Measurements from ENCODE around the gene NOC3L.

The NOC3L gene

DNA sequence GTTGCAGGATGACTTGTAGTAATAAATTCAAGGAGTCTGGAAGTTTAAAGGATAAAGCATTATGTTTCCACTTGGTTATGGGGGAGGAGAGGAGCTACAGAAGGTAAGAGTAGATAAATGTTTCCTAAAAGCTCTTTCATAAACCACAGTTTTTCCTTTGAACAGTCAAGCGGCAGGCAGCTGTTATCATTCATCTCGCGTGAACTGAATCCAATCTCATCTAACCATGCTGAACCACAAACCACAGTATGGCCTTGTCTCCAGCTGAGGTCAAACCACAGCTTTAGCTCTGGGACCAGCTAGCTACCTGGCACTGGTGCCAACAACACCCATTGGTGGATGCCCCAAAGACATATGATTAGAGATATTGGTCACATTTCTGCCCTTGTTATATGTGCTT lies 63.3 kb downstream of the NOC3L start:
- DNase-seq: no peak

DNA sequence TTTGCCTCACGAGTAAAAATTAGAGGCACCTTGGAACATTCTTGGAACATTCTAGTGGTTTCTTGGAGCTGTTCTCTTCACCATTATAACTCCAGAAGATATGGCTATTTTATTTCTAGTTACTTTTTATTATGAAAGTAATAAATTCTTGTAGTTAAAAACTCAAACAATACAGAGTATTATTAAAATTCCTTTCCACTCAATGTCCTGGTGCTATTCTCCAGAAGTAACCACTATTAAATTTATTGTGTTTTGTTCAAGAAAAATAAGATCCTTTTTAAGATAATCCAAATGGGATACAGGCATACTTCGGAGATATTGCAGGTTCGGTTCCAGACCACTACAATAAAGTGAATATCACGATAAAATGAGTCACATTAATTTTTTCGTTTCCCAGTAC lies 68.6 kb downstream of the NOC3L start:
- no peak for DNase-seq

DNA sequence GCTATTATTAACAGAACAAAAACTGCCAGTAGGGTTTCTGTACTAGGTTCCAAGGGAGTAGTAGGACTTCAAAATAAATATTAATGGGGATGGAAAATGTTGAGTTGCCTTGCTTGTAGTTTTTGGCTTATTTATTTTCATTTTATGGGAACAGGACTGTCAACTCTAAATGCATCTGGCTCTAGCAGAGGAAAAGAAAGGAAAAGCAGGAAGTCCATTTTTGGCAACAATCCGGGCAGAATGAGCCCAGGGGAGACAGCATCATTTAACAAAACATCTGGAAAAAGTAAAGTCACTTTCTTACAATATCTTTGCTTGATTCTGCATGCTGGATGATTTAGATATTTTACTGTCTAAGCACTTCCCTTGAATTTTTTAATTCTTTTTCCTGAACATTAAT lies 69.4 kb downstream of the NOC3L start:
- DNase-seq: no peak

DNA sequence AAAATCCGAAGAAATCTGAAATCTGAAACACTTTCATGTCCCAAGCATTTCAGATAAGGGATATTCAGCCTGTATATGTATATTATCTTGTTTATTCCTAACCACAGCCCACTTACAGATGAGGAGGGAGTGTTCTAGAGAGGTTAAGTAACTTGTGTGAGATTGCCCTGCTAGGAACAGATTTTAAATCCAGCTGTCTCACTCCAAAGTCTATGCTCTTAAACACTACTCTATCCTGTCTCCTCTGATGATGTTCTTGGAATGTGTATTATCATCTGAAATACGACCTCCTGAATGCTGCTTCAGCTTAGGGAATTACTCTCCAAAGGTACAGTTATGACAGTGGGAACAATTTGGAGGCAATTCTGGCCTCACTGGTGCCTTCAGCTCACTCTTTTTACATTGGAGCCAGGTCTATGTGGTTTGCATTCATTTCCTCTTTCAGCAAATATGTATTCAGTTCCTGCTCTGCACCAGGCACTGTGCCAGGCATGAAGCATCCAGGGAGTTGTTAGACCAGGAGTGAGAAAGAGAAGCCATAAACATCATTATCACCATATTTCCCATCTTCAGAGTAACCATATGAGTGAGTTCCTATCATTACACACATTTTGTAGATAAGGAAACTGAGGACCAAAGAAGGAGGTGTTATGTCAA lies 70.2 kb downstream of the NOC3L start:
- no peak for DNase-seq

DNA sequence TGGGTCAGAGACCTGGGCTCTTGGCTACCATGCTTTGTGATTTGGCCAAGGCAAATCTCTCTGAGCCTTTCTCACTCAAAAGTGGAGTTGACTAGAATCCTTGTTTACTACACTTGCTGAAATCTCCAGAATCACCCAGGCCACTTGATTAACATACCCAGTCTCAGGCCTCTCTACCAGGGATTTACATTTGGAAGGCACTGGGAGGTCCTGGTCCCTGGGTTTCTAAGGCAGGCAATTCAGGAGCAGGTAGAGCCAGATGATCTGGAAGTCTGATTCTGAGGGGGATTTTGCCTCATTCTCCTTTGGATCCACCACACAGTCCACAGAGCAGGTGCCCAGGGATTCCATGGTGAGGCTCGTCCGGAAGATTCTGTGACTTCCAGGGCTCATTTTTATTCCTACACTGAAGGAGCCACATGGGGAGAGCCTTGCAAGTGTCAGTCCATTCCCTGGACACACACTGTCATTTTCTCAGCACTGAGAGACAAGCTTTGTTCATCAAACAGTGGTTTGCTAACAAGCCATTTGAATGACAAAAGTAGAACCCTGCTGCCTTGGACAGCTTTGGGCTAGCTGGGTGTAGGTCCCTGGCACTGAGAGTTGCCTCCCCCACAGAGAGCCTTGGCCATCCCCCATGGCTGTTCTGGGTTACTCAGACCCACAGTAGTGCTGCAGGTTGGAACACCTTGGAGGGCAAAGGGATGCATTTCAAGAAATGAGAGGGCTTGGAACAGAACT lies 74.2 kb downstream of the NOC3L start:
- no peak for DNase-seq

DNA sequence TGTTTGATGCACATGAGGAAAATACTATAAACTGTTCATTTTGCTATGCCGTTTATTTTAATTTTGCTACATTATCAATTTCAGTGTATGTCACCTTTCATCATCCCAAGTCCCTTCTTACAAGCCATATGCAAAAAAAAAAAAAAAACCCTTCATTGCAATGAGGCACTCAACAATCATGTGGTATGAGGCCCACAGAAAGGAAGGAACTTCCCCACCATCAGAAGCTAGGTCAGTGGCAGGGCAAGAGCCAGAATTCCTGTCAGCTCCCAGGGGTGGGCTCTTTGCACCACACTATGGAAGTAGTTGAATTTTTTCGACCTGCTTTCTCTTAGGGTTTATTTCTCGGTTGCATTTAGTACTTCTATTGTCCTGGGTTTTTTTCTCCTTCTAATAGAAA lies 75.4 kb downstream of the NOC3L start:
- DNase-seq: no peak

DNA sequence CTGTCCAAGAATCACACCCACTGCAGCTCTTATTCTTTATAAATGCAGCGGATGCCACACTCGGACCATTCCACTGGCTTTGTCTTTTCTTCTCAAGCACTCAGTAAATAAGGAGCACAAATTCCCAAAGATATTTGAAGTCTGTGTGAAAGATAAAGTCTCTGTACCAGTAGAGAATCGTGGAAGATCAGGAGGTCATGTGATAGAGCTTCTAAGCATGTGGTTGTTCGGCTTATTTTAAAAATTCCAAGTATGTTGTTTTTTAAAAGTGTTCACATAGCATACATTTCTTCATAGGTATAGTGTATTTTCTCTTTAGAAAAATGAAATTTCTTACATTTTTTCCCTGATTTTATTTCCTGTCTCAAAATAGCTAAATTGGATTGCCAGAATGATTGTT lies 75.8 kb downstream of the NOC3L start:
- DNase-seq: no peak

DNA sequence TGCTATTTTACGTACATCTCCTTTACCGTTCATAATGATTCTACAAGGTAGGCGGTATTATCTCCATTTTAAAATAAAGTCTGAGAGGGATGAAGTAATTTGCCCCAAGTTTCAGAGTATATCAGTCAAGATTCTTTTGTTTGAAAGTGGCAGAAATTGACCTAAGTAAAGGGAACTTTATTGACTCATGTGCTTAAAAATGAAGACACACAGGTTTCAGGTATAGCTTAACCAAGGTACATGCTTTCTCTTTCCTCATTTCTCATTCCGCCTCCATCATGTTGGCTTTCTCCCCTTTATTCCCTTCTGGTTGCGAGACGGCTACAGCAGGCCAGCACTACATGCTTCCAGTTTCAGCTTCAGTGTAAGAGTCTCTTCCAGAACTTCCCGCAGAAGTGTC lies 77.5 kb downstream of the NOC3L start:
- no peak for DNase-seq
